Glutamatergic neuron (in vitro differentiated cells): Measurements from ENCODE around the gene DCUN1D5. TPM values are rescaled to one million over a fixed set of nuclear protein-coding genes. Genes with fewer than 3 reads are reported as not detected.

Experiments
- DNase-seq: peaks from one replicate; pipeline ENCODE4 v3.0.0; 2022
- H3K27ac Mint-ChIP-seq: one replicate; pipeline ENCODE4 v1.8.0; 2020; ENCODE audit warnings: mild to moderate bottlenecking, mixed read lengths, inconsistent platforms; ENCODE audit not compliant: unreplicated experiment
- H3K27me3 Mint-ChIP-seq: one replicate; pipeline ENCODE4 v1.8.0; 2020; ENCODE audit warnings: mild to moderate bottlenecking, moderate library complexity, mixed read lengths, inconsistent platforms; ENCODE audit not compliant: unreplicated experiment
- H3K36me3 Mint-ChIP-seq: one replicate; pipeline ENCODE4 v1.8.0; 2020; ENCODE audit warnings: mild to moderate bottlenecking, mixed read lengths, inconsistent platforms; ENCODE audit not compliant: unreplicated experiment
- H3K4me1 Mint-ChIP-seq: one replicate; pipeline ENCODE4 v1.8.0; 2020; ENCODE audit warnings: mild to moderate bottlenecking, low read depth, mixed read lengths, inconsistent platforms; ENCODE audit not compliant: unreplicated experiment
- H3K4me3 Mint-ChIP-seq: one replicate; pipeline ENCODE4 v1.8.0; 2020; ENCODE audit warnings: mild to moderate bottlenecking, mixed read lengths, inconsistent platforms; ENCODE audit not compliant: unreplicated experiment
- H3K9me3 Mint-ChIP-seq: one replicate; pipeline ENCODE4 v1.8.0; 2020; ENCODE audit warnings: mild to moderate bottlenecking, moderate library complexity, mixed read lengths, inconsistent platforms; ENCODE audit not compliant: unreplicated experiment
- total RNA-seq: library from RNA; stranded (reverse); fragmentation: NEBNext Ultra II Directional; extraction: Animal tissue kit (Norgen Biotek cat#: 25700); gene quantifications from one replicate; pipeline ENCODE4 v1.2.1, GENCODE V29; 2021; ENCODE audit not compliant: unreplicated experiment
- TF ChIP-seq, protein P1 (sequence below): fragments of 200-600 bp; sonication (generic); IDR thresholded peaks from one replicate; pipeline ENCODE4 v1.5.0; 2021; ENCODE audit not compliant: partially characterized antibody, unreplicated experiment

Gene DCUN1D5
- total RNA-seq, 1 donor from 2014 or later, result 51.8 TPM

DNA sequence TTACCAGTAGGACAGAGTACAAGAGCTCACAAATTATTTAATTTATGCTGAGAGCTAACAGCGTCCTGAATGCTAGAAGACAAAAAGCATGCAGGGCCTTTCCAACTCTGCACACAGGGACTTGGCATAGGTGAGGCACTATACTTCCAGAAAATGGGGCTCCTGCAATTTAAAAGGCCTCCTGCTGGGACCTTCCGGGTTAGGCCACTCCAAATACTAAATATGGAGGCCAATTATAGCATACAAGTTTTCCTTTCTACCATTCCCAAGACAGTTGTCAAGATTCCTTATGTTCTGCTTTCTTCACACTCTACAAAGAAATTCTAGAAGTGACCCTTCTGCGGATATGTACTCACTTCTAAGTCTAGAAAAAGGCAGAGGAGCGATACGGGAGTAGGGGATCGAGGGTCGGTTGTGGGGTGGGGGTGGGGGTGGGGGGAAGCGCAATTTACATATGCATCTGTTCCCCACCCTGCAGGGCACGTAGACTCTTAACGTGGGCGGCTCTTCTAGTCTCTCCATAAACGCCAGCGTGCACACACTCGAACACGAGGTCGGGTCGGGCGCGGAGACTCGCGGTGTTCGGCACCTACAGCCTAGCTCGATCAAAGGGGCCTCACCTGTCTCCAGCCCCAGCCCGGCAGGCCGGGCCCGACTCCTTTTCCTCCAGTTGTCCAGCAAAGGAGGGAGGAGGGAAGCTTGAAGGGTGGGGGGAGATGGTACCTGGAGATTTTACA is 728 bp downstream of the DCUN1D5 start:
- H3K36me3 Mint-ChIP-seq, result no peaks in the 10 kb centered on the region
- peak overlapping the region; percentile 100 for H3K4me3 Mint-ChIP-seq
- peaks cover 11% of the 10 kb centered on the region for H3K4me1 Mint-ChIP-seq
- H3K27me3 Mint-ChIP-seq, result peaks cover 4% of the 10 kb centered on the region
- peak; percentile 61 for DNase-seq
- peak overlapping the region; percentile 87 for H3K27ac Mint-ChIP-seq
- TF ChIP-seq, protein P1, sequence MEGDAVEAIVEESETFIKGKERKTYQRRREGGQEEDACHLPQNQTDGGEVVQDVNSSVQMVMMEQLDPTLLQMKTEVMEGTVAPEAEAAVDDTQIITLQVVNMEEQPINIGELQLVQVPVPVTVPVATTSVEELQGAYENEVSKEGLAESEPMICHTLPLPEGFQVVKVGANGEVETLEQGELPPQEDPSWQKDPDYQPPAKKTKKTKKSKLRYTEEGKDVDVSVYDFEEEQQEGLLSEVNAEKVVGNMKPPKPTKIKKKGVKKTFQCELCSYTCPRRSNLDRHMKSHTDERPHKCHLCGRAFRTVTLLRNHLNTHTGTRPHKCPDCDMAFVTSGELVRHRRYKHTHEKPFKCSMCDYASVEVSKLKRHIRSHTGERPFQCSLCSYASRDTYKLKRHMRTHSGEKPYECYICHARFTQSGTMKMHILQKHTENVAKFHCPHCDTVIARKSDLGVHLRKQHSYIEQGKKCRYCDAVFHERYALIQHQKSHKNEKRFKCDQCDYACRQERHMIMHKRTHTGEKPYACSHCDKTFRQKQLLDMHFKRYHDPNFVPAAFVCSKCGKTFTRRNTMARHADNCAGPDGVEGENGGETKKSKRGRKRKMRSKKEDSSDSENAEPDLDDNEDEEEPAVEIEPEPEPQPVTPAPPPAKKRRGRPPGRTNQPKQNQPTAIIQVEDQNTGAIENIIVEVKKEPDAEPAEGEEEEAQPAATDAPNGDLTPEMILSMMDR, result no peak
- H3K9me3 Mint-ChIP-seq, result no peaks in the 10 kb centered on the region

DNA sequence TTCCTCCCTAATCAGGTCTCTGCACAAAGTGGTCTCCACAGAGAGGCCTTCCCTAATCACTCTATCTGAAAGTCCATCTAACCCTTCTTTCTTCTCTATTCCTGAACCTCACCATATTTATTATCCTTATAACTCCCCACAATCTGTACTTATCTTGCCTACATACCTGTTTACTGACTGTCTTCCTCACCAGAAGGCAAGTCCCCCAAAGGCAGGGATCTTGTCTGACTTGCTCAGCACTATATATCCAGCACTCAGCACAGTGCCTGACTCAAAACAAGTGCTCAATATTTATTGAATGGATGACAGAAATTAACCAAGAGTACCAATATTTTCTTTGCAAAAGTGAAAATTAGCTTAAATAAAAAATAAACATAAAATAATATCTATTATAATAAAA is 5.5 kb downstream of the DCUN1D5 start:
- peaks cover 6% of the 10 kb centered on the region for H3K4me1 Mint-ChIP-seq
- TF ChIP-seq, protein P1, result no peak
- DNase-seq, result no peak
- H3K27ac Mint-ChIP-seq, result no peak overlapping the region
- H3K9me3 Mint-ChIP-seq, result no peaks in the 10 kb centered on the region
- H3K4me3 Mint-ChIP-seq, result no peak overlapping the region
- no peaks in the 10 kb centered on the region for H3K27me3 Mint-ChIP-seq
- H3K36me3 Mint-ChIP-seq, result no peaks in the 10 kb centered on the region

DNA sequence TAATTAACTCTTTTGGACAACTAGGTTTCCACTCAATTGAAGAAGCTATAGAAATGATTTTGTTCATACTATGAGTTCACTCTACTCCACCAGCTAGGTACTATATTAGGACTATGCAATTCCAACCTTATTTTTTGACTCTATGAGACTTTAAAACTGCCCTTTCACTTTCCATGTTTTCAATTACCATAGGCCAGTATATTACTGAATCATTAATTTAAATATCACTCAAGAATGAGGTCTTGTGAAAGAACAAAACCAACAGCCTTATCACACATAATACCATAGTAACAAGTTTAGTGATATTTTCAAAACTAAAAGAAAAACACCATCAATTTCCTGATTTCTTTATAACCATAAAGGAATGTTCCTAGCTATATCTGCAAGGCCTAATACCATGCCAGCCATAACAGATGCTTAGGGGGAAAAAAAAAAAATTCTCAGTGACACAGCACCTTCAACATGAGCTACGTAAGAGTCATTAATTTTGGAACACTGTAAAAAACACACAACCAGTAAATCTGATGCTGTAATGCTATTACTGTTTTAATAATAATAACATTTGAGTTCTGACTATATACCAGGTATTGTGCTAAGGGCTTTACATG is 6.1 kb downstream of the DCUN1D5 start:
- Mint-ChIP-seq H3K4me1 (peaks cover 6% of the 10 kb centered on the region), H3K4me3 (no peak overlapping the region), H3K36me3 (no peaks in the 10 kb centered on the region), H3K27ac (peak overlapping the region; percentile 43), H3K9me3 (no peaks in the 10 kb centered on the region), H3K27me3 (no peaks in the 10 kb centered on the region)
- no peak for DNase-seq
- TF ChIP-seq, protein P1, result no peak

DNA sequence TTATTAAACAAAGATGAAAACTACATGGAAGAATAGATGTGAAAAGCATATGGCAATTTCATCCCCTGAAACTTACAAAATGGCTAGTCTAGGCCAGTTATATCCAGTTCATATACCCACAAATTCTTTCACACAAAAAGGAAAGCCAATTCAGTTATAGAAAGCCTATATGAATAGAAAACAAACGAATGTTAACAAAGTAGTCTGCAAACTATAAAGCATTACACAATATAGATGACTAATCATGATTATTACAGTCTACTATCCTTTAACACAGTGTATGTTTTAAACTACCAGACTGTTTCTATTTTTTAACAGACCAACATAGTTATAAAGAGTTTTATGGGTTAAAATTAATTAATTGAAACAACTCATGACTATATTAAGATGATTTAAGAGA is 12.1 kb downstream of the DCUN1D5 start:
- Mint-ChIP-seq H3K4me3 (no peak overlapping the region), H3K36me3 (no peaks in the 10 kb centered on the region), H3K27ac (no peak overlapping the region), H3K27me3 (no peaks in the 10 kb centered on the region), H3K4me1 (no peaks in the 10 kb centered on the region), H3K9me3 (peaks cover 2% of the 10 kb centered on the region)
- no peak for DNase-seq
- TF ChIP-seq, protein P1, result no peak

DNA sequence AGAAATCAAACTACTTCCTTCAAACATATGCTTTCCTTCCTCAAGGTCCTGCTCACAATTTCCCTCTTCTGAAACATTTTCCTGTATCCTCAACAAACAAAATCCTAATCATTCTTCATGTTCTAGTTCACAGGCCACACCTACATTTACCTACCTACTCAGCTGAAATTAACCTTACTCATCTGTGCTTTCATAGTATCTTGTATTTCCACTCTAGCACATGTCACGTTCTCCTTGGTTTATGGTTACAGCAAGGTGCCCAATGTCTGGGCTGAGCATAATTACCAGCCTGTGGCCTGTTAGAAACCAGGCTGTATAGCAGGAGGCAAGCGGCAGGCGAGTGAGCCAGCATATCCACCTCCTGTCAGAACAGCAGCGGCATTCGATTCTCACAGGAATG is 13.2 kb downstream of the DCUN1D5 start:
- H3K4me3 Mint-ChIP-seq, result no peak overlapping the region
- peaks cover 2% of the 10 kb centered on the region for H3K9me3 Mint-ChIP-seq
- no peak for DNase-seq
- no peaks in the 10 kb centered on the region for H3K27me3 Mint-ChIP-seq
- no peak overlapping the region for H3K27ac Mint-ChIP-seq
- TF ChIP-seq, protein P1, result no peak
- no peaks in the 10 kb centered on the region for H3K36me3 Mint-ChIP-seq
- H3K4me1 Mint-ChIP-seq, result no peaks in the 10 kb centered on the region
